HepG2 (cell line): ENCODE measurements around the gene KAZALD1. TPM values are rescaled to one million over a fixed set of nuclear protein-coding genes. Genes with fewer than 3 reads are reported as not detected.

Experiments
- ELF3 ChIP-seq: IDR thresholded peaks from 2 replicates; pipeline ENCODE4 v1.6.1; 2016; ENCODE audit warnings: missing genetic modification reagents, missing compliant biosample characterization
- EZH2 ChIP-seq: conservative IDR thresholded peaks from 2 replicates; pipeline ENCODE4 v1.6.1; 2012; ENCODE audit warnings: mild to moderate bottlenecking, low read depth, low read length, moderate library complexity
- FOXO1 ChIP-seq: sonication (generic); formaldehyde crosslinking; IDR thresholded peaks from 2 replicates; pipeline ENCODE4 v1.4.0; 2020; ENCODE audit warnings: missing genetic modification reagents
- HCFC1 ChIP-seq: fragments of 150-350 bp; IDR thresholded peaks from 2 replicates; pipeline ENCODE4 v1.6.1; 2014; ENCODE audit warnings: low read depth, low read length
- JUN ChIP-seq: sonication (generic); formaldehyde crosslinking; IDR thresholded peaks from 2 replicates; pipeline ENCODE4 v1.4.0; 2020; ENCODE audit warnings: mild to moderate bottlenecking, missing genetic modification reagents
- MAF1 ChIP-seq: sonication (generic); formaldehyde crosslinking; IDR thresholded peaks from 2 replicates; pipeline ENCODE4 v1.5.0; 2020; ENCODE audit warnings: missing genetic modification reagents, borderline replicate concordance
- NFE2L1 ChIP-seq: sonication (generic); formaldehyde crosslinking; IDR thresholded peaks from 2 replicates; pipeline ENCODE4 v1.4.0; 2020; ENCODE audit warnings: missing genetic modification reagents, mild to moderate bottlenecking, borderline replicate concordance
- NR2F2 ChIP-seq: IDR thresholded peaks from 2 replicates; pipeline ENCODE4 v1.6.1; 2012; ENCODE audit warnings: low read depth, inconsistent platforms, borderline replicate concordance
- PPARG ChIP-seq: conservative IDR thresholded peaks from 2 replicates; pipeline ENCODE4 v1.6.1; 2016; ENCODE audit warnings: missing biosample characterization, missing genetic modification reagents
- REPIN1 ChIP-seq: sonication (generic); formaldehyde crosslinking; IDR thresholded peaks from 2 replicates; pipeline ENCODE4 v1.8.0; 2022; ENCODE audit warnings: missing genetic modification reagents, low read depth, mild to moderate bottlenecking, borderline replicate concordance
- ZNF329 ChIP-seq: sonication (generic); formaldehyde crosslinking; IDR thresholded peaks from 2 replicates; pipeline ENCODE4 v1.9.0; 2021; ENCODE audit warnings: low read depth, mild to moderate bottlenecking, missing genetic modification reagents
- ZNF33B ChIP-seq: sonication (generic); formaldehyde crosslinking; IDR thresholded peaks from 2 replicates; pipeline ENCODE4 v1.5.1; 2020; ENCODE audit warnings: mild to moderate bottlenecking, missing genetic modification reagents
- ZNF34 ChIP-seq: sonication (generic); formaldehyde crosslinking; IDR thresholded peaks from 2 replicates; pipeline ENCODE4 v1.4.0; 2020; ENCODE audit warnings: mild to moderate bottlenecking, missing genetic modification reagents, borderline replicate concordance
- ZNF441 ChIP-seq: sonication (generic); formaldehyde crosslinking; IDR thresholded peaks from 2 replicates; pipeline ENCODE4 v1.7.0; 2021; ENCODE audit warnings: missing genetic modification reagents, borderline replicate concordance
- ZNF510 ChIP-seq: sonication (generic); formaldehyde crosslinking; IDR thresholded peaks from 2 replicates; pipeline ENCODE4 v1.4.0; 2020; ENCODE audit warnings: low read depth, mild to moderate bottlenecking, missing genetic modification reagents
- ZNF7 ChIP-seq: IDR thresholded peaks from 2 replicates; pipeline ENCODE4 v1.6.1; 2016; ENCODE audit warnings: missing biosample characterization, missing genetic modification reagents
- ZNF782 ChIP-seq: sonication (generic); formaldehyde crosslinking; IDR thresholded peaks from 2 replicates; pipeline ENCODE4 v1.4.0; 2020; ENCODE audit warnings: missing genetic modification reagents, mild to moderate bottlenecking, borderline replicate concordance
- polyA plus RNA-seq, 8 experiments: library from polyadenylated mRNA; depleted of rRNA in 3 of 8; stranded (reverse) in 7 of 8; unstranded in 1 of 8; fragments of >200 nt; fragmentation: Illumina TruSeq in 4 of 8; extraction: Trizol in 4 of 8; gene quantifications; 2 replicates each; pipeline versions ENCODE4 v1.2.1 to v1.2.3, GENCODE V29; 2011 to 2016; ENCODE audit warnings: low read depth in 4 of 8, missing spikeins in 1 of 8, mixed read lengths in 1 of 8; ENCODE audit not compliant: insufficient read depth in 1 of 8
- total RNA-seq, 5 experiments: library from RNA; depleted of rRNA; stranded (reverse); fragments of >200 nt; fragmentation: Illumina TruSeq; extraction: Trizol; gene quantifications; 2 replicates each; pipeline ENCODE4 v1.2.3, GENCODE V29; 2016; ENCODE audit warnings: low read depth in 1 of 5
- TF ChIP-seq, protein P1 (sequence below): sonication (generic); formaldehyde crosslinking; IDR thresholded peaks from 2 replicates; pipeline ENCODE4 v1.8.0; 2022; ENCODE audit warnings: low read depth, missing genetic modification reagents
- TF ChIP-seq, protein P2 (sequence below): IDR thresholded peaks from 2 replicates; pipeline ENCODE4 v1.6.1; 2012; ENCODE audit warnings: inconsistent platforms
- TF ChIP-seq, protein P3 (sequence below): IDR thresholded peaks from 2 replicates; pipeline ENCODE4 v1.6.1; 2016; ENCODE audit warnings: low read depth, missing genetic modification reagents, missing compliant biosample characterization
- TF ChIP-seq, protein P4 (sequence below): IDR thresholded peaks from 2 replicates; pipeline ENCODE4 v1.6.1; 2012; ENCODE audit warnings: low read depth, low read length, improper control_type of control experiment

KAZALD1 gene
- total and polyA plus RNA-seq, 2 of the 13 experiments (the other 11 are each of a cell fraction or from before 2014, with no cell fraction given): 16.7 to 27.7 TPM

DNA sequence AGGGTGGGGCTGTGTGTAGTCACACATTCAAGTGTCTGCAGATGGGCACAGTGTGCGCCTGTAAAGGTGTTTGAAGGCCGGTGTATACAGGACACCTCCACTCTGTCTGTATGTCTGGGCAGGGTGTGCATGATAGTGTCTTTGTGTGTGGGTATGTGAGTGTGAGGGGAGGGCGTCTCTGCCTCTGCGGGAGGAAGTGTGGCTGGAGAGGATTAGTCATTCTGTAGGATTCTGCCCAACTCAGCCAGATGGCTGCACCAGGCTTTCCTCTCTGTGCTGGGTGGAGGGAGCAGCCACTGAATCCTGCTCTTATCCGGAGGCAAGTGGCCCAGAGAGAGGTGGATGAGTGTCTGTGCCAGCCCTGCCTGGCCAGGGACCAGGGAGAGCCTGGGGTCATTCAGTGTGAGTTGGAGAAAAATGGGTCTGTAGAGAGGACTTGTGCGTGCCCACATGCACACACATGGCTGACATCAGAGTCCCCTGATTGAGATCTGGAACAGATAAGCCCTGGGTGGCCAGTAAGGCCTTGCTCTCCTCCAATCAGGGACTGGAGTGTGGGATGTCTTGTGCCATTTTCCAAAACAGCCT is 29.1 kb upstream of the KAZALD1 start (continued):
- TF ChIP-seq ZNF441 (CRISPR knock-in tag) (peak; percentile 6; the same call in 1 of the 2 replicates), ZNF34 (no peak), JUN (CRISPR knock-in tag) (peak; percentile 56; the same call in 1 of the 2 replicates), FOXO1 (no peak), NFE2L1 (CRISPR knock-in tag) (no peak), ZNF7 (no peak), ZNF510 (CRISPR knock-in tag) (peak; percentile 81; the same call in 1 of the 2 replicates), HCFC1 (no peak), PPARG (CRISPR knock-in tag) (no peak), EZH2 (no peak), ZNF329 (CRISPR knock-in tag) (no peak), ZNF33B (CRISPR knock-in tag) (no peak), ZNF782 (CRISPR knock-in tag) (no peak), REPIN1 (no peak), MAF1 (CRISPR knock-in tag) (no peak), ELF3 (CRISPR knock-in tag) (no peak; the same call in 1 of the 2 replicates), NR2F2 (no peak)
- TF ChIP-seq, protein P1, sequence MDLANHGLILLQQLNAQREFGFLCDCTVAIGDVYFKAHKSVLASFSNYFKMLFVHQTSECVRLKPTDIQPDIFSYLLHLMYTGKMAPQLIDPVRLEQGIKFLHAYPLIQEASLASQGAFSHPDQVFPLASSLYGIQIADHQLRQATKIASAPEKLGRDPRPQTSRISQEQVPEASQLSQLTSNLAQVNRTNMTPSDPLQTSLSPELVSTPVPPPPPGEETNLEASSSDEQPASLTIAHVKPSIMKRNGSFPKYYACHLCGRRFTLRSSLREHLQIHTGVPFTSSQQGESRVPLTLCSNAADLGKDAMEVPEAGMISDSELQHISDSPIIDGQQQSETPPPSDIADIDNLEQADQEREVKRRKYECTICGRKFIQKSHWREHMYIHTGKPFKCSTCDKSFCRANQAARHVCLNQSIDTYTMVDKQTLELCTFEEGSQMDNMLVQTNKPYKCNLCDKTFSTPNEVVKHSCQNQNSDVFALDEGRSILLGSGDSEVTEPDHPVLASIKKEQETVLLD: no peak
- TF ChIP-seq, protein P2, sequence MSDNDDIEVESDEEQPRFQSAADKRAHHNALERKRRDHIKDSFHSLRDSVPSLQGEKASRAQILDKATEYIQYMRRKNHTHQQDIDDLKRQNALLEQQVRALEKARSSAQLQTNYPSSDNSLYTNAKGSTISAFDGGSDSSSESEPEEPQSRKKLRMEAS: no peak
- TF ChIP-seq, protein P3, sequence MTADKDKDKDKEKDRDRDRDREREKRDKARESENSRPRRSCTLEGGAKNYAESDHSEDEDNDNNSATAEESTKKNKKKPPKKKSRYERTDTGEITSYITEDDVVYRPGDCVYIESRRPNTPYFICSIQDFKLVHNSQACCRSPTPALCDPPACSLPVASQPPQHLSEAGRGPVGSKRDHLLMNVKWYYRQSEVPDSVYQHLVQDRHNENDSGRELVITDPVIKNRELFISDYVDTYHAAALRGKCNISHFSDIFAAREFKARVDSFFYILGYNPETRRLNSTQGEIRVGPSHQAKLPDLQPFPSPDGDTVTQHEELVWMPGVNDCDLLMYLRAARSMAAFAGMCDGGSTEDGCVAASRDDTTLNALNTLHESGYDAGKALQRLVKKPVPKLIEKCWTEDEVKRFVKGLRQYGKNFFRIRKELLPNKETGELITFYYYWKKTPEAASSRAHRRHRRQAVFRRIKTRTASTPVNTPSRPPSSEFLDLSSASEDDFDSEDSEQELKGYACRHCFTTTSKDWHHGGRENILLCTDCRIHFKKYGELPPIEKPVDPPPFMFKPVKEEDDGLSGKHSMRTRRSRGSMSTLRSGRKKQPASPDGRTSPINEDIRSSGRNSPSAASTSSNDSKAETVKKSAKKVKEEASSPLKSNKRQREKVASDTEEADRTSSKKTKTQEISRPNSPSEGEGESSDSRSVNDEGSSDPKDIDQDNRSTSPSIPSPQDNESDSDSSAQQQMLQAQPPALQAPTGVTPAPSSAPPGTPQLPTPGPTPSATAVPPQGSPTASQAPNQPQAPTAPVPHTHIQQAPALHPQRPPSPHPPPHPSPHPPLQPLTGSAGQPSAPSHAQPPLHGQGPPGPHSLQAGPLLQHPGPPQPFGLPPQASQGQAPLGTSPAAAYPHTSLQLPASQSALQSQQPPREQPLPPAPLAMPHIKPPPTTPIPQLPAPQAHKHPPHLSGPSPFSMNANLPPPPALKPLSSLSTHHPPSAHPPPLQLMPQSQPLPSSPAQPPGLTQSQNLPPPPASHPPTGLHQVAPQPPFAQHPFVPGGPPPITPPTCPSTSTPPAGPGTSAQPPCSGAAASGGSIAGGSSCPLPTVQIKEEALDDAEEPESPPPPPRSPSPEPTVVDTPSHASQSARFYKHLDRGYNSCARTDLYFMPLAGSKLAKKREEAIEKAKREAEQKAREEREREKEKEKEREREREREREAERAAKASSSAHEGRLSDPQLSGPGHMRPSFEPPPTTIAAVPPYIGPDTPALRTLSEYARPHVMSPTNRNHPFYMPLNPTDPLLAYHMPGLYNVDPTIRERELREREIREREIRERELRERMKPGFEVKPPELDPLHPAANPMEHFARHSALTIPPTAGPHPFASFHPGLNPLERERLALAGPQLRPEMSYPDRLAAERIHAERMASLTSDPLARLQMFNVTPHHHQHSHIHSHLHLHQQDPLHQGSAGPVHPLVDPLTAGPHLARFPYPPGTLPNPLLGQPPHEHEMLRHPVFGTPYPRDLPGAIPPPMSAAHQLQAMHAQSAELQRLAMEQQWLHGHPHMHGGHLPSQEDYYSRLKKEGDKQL (CRISPR knock-in tag): no peak
- TF ChIP-seq, protein P4, sequence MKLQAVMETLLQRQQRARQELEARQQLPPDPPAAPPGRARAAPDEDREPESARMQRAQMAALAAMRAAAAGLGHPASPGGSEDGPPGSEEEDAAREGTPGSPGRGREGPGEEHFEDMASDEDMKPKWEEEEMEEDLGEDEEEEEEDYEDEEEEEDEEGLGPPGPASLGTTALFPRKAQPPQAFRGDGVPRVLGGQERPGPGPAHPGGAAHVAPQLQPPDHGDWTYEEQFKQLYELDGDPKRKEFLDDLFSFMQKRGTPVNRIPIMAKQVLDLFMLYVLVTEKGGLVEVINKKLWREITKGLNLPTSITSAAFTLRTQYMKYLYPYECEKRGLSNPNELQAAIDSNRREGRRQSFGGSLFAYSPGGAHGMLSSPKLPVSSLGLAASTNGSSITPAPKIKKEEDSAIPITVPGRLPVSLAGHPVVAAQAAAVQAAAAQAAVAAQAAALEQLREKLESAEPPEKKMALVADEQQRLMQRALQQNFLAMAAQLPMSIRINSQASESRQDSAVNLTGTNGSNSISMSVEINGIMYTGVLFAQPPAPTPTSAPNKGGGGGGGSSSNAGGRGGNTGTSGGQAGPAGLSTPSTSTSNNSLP: no peak
